GM18526 (cell line): ENCODE results near the gene UNC119.

Source experiments
- POLR2A ChIP-seq: IDR thresholded peaks from 3 replicates; pipeline ENCODE4 v1.6.1; 2011; ENCODE audit not compliant: insufficient read length; ENCODE audit errors: extremely low read depth

The UNC119 gene

DNA sequence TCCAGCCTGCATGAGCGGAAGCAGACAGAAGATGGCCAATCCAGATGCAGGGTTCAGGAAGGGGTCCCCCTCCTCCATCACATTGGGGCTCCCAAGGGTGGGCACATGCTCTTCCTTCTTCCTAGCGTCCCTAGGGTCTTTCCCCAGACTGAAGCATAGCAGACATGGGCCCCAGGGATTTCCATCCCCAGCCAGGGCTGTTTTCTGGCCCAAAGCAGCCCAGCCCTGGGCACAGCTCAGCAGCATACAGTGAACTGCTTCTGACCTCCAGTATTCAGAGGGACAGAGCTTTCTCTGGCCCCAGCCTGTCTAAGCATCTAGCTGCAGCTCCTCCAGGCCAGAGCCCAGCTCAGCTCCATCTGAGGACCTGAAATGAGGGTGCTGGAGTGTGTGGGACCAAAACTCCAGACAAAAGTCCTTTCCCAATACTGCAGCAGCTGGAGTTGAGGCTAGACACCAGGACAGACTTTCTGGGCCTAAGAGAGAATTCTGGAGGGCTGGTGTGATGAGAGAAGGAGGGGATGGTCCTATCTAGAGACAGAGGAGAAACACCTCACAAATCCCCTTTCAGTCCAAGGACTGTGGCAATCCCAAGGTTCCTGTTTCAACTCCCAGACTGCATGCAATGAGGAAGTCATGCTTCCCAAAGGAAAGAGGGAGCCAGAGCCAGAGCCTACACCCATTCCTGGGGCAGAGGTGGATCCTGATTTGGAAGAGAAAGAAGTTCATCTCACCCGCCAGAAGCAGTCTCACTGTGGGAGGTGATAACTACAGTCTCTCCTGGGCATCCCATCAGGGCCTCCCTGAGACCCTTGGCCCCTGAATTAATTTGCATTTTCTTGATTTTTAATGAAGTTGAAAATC, 50.8 kb downstream of the UNC119 start:
- no peak for TF ChIP-seq POLR2A

DNA sequence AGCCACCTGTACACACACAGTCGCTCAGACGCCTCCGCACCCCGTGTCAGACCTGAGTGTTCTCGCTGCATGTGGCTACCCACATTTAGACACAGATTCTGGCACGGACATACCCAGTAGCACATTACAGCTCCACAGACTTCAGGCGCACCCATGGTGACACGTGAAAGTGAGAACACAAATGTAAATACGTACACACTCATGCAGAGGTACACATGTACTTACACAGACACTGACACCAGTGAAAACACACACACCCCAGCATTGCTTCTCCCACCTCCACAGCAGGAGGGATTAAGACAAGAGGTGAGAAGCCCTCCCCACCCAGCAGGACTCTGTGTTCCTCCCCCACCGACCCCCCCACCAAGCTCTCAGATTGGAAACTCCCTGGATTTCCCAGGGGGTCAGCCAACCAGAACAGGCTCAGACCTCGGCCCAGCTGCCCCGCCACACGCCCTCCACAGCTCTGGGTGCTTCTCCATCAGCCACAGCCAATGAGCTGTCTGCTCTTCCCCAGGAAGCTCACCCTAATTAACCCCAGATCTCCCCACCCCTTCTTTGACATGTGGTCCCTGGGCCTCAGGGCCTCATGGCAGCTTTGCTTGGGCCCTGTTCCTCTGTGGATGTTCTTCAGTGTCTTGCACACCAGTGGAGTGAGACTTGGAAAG, 51.6 kb downstream of the UNC119 start:
- TF ChIP-seq POLR2A = peak; percentile 14

DNA sequence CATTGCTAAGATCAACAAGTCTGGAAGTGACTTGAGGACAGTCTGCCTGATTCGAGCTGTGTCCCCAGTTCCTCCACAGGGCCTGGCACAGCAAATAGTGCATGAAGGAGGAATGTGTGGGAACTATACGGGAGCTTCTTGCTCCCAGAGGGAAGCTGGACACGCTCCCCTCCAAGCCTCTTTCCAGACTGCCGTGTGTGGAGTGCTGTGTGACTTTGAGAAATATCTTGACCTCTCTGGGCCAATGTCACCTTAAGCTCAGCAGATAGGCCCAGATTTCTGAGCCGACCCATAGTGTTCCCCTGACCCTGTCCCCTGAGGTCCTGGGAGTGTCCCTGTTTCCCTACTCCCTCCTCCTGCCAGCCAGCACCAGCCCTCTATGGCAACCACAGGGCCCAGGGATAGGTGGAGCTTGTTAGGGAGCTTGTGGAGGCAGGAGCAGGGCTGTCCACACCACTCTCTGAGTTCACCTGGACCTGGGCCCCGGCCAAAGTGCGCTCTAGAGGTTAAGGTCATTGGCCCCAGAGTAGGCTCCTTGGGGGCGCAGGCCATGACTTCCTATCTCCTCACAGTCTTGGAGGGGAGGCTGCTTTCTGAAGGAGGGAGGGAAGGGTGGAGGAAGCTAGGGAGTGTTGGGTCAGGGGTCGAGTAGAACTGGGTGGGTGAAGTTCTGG, 52.6 kb downstream of the UNC119 start:
- TF ChIP-seq POLR2A = no peak

DNA sequence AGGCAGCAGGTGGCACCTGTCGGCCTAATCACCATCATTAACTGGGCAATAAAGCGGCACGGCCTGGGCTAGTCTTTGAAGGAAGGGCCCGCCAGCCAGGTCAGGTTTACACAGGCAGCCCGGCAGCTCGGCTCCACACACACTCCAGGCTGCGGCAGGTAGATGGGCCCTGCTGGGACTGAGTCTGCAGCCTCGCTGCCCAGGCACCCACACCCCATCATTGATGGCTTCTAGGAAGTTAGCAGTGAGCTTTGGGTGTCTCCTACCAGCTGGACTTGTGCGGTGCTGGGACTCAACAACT, 53.1 kb downstream of the UNC119 start:
- no peak for TF ChIP-seq POLR2A

DNA sequence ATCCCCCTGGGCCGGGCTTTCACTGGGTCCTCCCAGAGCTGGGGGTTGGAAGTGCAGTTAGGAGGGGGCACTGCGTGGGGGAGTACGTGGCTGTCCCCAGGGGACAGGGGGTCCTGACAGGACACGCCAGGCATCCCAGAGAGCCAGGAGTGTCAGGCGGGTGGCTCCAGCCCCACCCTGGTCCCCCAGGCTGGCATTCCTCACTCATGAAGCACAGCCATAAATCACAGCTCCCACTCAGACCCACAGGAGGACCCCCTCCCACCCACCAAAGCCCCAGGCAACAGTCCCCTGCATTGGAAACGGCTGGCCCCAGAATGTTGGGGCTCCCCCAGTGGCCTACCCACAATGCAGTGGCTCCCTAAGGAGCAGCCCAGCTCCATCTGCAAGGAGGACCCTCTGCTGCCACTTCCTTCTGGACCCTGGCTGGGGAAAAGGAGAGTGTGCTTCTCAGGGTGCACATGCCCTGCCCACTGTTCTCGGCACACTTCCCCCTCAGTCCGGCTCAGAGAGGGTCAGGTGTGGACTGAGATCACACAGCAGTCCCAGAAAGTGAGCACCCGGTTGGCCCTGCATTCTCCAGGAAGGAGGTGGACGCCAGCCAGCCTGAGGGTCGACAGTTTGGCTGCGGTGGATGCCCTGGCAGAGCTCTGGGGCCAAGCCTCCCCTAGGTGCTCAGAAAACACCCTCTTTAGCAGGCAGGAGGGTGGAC, 53.6 kb downstream of the UNC119 start:
- no peak for TF ChIP-seq POLR2A

DNA sequence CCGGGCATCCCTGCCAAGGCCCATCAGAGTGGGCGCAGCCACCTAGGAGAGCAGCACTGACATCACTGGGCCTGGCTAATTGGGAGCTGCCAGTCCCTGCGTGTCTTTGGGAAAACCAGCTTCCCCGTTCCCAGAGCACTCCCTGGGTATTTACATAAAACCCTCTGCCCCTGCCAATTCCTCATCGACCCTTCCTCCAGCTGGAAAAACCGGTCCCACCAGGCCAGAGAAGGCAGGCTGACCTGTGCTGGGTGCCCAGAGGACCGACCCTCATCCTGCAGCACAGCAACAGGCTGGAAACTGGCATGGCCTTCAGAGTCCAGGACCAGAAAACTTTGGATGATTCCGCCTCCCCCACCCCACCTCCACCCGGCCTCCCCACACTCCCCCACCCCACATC, 54.5 kb downstream of the UNC119 start:
- TF ChIP-seq POLR2A = no peak
